Glutamatergic neuron (in vitro differentiated cells): ENCODE data around the gene SNX30. TPM values are rescaled to one million over a fixed set of nuclear protein-coding genes. Genes with fewer than 3 reads are reported as not detected.

Experiments
- DNase-seq: peaks from one replicate; pipeline ENCODE4 v3.0.0; 2022
- H3K27ac Mint-ChIP-seq: one replicate; pipeline ENCODE4 v1.8.0; 2020; ENCODE audit warnings: mild to moderate bottlenecking, mixed read lengths, inconsistent platforms; ENCODE audit not compliant: unreplicated experiment
- H3K27me3 Mint-ChIP-seq: one replicate; pipeline ENCODE4 v1.8.0; 2020; ENCODE audit warnings: mild to moderate bottlenecking, moderate library complexity, mixed read lengths, inconsistent platforms; ENCODE audit not compliant: unreplicated experiment
- H3K36me3 Mint-ChIP-seq: one replicate; pipeline ENCODE4 v1.8.0; 2020; ENCODE audit warnings: mild to moderate bottlenecking, mixed read lengths, inconsistent platforms; ENCODE audit not compliant: unreplicated experiment
- H3K4me1 Mint-ChIP-seq: one replicate; pipeline ENCODE4 v1.8.0; 2020; ENCODE audit warnings: mild to moderate bottlenecking, low read depth, mixed read lengths, inconsistent platforms; ENCODE audit not compliant: unreplicated experiment
- H3K4me3 Mint-ChIP-seq: one replicate; pipeline ENCODE4 v1.8.0; 2020; ENCODE audit warnings: mild to moderate bottlenecking, mixed read lengths, inconsistent platforms; ENCODE audit not compliant: unreplicated experiment
- H3K9me3 Mint-ChIP-seq: one replicate; pipeline ENCODE4 v1.8.0; 2020; ENCODE audit warnings: mild to moderate bottlenecking, moderate library complexity, mixed read lengths, inconsistent platforms; ENCODE audit not compliant: unreplicated experiment
- CTCF ChIP-seq: fragments of 200-600 bp; sonication (generic); IDR thresholded peaks from one replicate; pipeline ENCODE4 v1.5.0; 2021; ENCODE audit not compliant: partially characterized antibody, unreplicated experiment
- total RNA-seq: library from RNA; stranded (reverse); fragmentation: NEBNext Ultra II Directional; extraction: Animal tissue kit (Norgen Biotek cat#: 25700); gene quantifications from one replicate; pipeline ENCODE4 v1.2.1, GENCODE V29; 2021; ENCODE audit not compliant: unreplicated experiment

SNX30 gene
- total RNA-seq, 1 donor from 2014 or later: 41.7 TPM

DNA sequence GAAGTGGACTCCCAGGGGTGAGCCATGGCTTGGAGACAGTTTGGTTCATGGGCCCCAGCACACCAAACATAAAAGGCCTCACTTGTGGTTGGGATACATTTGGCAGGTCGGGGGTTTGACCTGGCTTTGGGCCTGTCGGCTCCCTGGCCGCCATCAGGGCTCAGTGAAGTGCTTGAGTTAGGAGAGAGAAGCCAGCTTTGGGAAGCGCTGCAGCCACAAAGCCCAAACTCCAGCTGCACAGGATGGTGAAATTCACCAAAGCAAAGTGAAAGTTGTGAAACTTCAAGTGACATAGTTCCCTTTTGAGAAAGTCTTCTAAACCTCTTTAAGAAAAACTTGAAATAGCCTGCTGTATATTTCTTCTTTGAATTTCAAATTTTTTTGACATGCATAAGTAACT is 112.7 kb downstream of the SNX30 start:
- Mint-ChIP-seq H3K9me3 (peaks cover 6% of the 10 kb centered on the region), H3K4me1 (peaks cover 5% of the 10 kb centered on the region), H3K36me3 (no peaks in the 10 kb centered on the region), H3K27ac (no peak overlapping the region), H3K4me3 (no peak overlapping the region), H3K27me3 (peaks cover 2% of the 10 kb centered on the region)
- TF ChIP-seq CTCF: no peak
- DNase-seq: no peak

DNA sequence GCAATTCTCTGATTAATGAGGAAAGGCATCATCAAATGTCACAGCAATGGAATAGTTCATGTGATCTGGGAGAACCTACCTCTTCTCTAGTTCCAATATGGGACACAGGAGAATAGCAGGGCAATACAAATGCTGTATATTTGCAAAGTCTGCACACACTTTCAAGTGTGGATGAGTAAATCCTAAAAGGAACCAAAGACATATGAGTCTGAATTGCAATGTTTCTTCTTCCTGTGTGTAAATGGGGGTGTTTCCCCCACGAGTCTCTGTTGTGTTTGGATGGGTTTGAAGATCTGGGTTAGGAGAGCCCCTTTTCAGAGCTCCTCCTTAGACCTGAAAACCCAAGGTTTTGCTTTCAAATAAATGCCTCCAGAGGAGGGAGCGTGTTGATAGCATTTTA is 113.2 kb downstream of the SNX30 start:
- Mint-ChIP-seq H3K4me3 (no peak overlapping the region), H3K9me3 (peaks cover 6% of the 10 kb centered on the region), H3K27me3 (peaks cover 2% of the 10 kb centered on the region), H3K4me1 (peaks cover 8% of the 10 kb centered on the region), H3K36me3 (no peaks in the 10 kb centered on the region), H3K27ac (no peak overlapping the region)
- TF ChIP-seq CTCF: no peak
- no peak for DNase-seq

GRCh38 chr9:112864403-112864802 is 113.8 kb downstream of the SNX30 start:
- peaks cover 2% of the 10 kb centered on the region for H3K27me3 Mint-ChIP-seq
- TF ChIP-seq CTCF: no peak
- no peak for DNase-seq
- peaks cover 6% of the 10 kb centered on the region for H3K9me3 Mint-ChIP-seq
- H3K36me3 Mint-ChIP-seq: no peaks in the 10 kb centered on the region
- peaks cover 15% of the 10 kb centered on the region for H3K4me1 Mint-ChIP-seq
- no peak overlapping the region for H3K27ac Mint-ChIP-seq
- H3K4me3 Mint-ChIP-seq: no peak overlapping the region

- Mint-ChIP-seq H3K4me1 (peaks cover 20% of the 10 kb centered on the region), H3K27me3 (peaks cover 2% of the 10 kb centered on the region), H3K9me3 (peaks cover 6% of the 10 kb centered on the region), H3K27ac (no peak overlapping the region), H3K36me3 (no peaks in the 10 kb centered on the region), H3K4me3 (no peak overlapping the region)
- TF ChIP-seq CTCF: no peak
- no peak for DNase-seq
Observed at GRCh38 chr9:112864982-112865381, 114.4 kb downstream of the SNX30 start.

- no peaks in the 10 kb centered on the region for H3K36me3 Mint-ChIP-seq
- peaks cover 28% of the 10 kb centered on the region for H3K4me1 Mint-ChIP-seq
- no peak overlapping the region for H3K4me3 Mint-ChIP-seq
- no peak for TF ChIP-seq CTCF
- H3K9me3 Mint-ChIP-seq: peaks cover 4% of the 10 kb centered on the region
- DNase-seq: no peak
- H3K27ac Mint-ChIP-seq: no peak overlapping the region
- peaks cover 2% of the 10 kb centered on the region for H3K27me3 Mint-ChIP-seq
Observed at GRCh38 chr9:112866662-112867274, 116.2 kb downstream of the SNX30 start.
